Fibroblast of villous mesenchyme (primary cell): ENCODE results near the gene KMT2B. TPM values are rescaled to one million over a fixed set of nuclear protein-coding genes. Genes with fewer than 3 reads are reported as not detected.

Experiments
- DNase-seq: peaks from one replicate; pipeline ENCODE4 v3.0.0-alpha.2; 2010; ENCODE audit warnings: low read depth
- H3K4me3 ChIP-seq: 2 replicates; pipeline ENCODE4 v1.5.1; 2011; ENCODE audit warnings: low read depth, mild to moderate bottlenecking, low read length
- CTCF ChIP-seq: IDR thresholded peaks from 2 replicates; pipeline ENCODE4 v1.5.1; 2012; ENCODE audit warnings: low read depth, mild to moderate bottlenecking, low read length; ENCODE audit not compliant: insufficient read depth
- total RNA-seq: library from RNA; depleted of rRNA; stranded (reverse); fragments of >200 nt; gene quantifications from 2 replicates; pipeline ENCODE4 v1.2.3, GENCODE V29; 2012

KMT2B gene
- total RNA-seq, 1 donor = 5.6 TPM

- no peak for TF ChIP-seq CTCF
- H3K4me3 ChIP-seq = peak overlapping the region; percentile 92
- DNase-seq = no peak
These were observed 36.7 kb downstream of the KMT2B start for GRCh38 chr19:35754370-35755130.

- no peak for DNase-seq
- peak overlapping the region; percentile 92 for H3K4me3 ChIP-seq
- TF ChIP-seq CTCF = no peak
These were observed 37.3 kb downstream of the KMT2B start for GRCh38 chr19:35755131-35755549.

GRCh38 chr19:35755550-35756376, 38.0 kb downstream of the KMT2B start:
- DNase-seq = peak; percentile 89
- H3K4me3 ChIP-seq = peak overlapping the region; percentile 92
- no peak for TF ChIP-seq CTCF

- DNase-seq = peak; percentile 56
- no peak for TF ChIP-seq CTCF
- peak within 1 kb of the TSS; percentile 92 for H3K4me3 ChIP-seq
These were observed 38.8 kb downstream of the KMT2B start, which contains the start of gene HSPB6 for GRCh38 chr19:35756377-35757230. Gene HSPB6 (minus strand): TSS chr19:35757029. CDS start chr19:35757008, 21 bp downstream.

- no peak for TF ChIP-seq CTCF
- peak; percentile 99 for DNase-seq
- peak overlapping the region; percentile 92 for H3K4me3 ChIP-seq
These were observed 39.5 kb downstream of the KMT2B start for GRCh38 chr19:35757231-35757748.
